Thoracic aorta (tissue), 2 donors: ENCODE results near the gene GABBR2. TPM values are rescaled to one million over a fixed set of nuclear protein-coding genes. Genes with fewer than 3 reads are reported as not detected.

Experiments
- ATAC-seq: fragments of 150-250 bp; one replicate; pipeline ENCODE4 v1.8.0; 2017; ENCODE audit warnings: low read depth; ENCODE audit not compliant: insufficient number of reproducible peaks, low FRiP score
- DNase-seq: peaks from one replicate; pipeline ENCODE4 v3.0.0-alpha.2; 2020; ENCODE audit warnings: low spot score
- H3K27ac ChIP-seq, 2 donors: fragments of 200-600 bp; sonication (generic); 1 replicate in 1 of 2; 2 replicates in 1 of 2; pipeline ENCODE4 v1.5.1; 2016; ENCODE audit warnings: mild to moderate bottlenecking in 2 of 2, moderate library complexity in 2 of 2
- H3K27me3 ChIP-seq: fragments of 200-600 bp; sonication (generic); replicated peaks from 2 replicates; pipeline ENCODE4 v1.6.0; 2016; ENCODE audit warnings: mild to moderate bottlenecking; ENCODE audit not compliant: insufficient read depth
- H3K36me3 ChIP-seq: fragments of 200-600 bp; sonication (generic); one replicate; pipeline ENCODE4 v1.5.1; 2016
- H3K4me1 ChIP-seq, 2 donors: fragments of 200-600 bp; sonication (generic); 1 replicate in 1 of 2; 2 replicates in 1 of 2; pipeline versions ENCODE4 v1.5.1 to v1.6.0; 2016; ENCODE audit warnings: low read depth in 2 of 2, mild to moderate bottlenecking in 1 of 2; ENCODE audit not compliant: control insufficient read depth in 1 of 2
- H3K4me3 ChIP-seq: fragments of 200-600 bp; sonication (generic); 2 replicates; pipeline ENCODE4 v1.5.1; 2016; ENCODE audit warnings: mild to moderate bottlenecking
- H3K9me3 ChIP-seq: fragments of 200-600 bp; sonication (generic); 2 replicates; pipeline ENCODE4 v1.5.1; 2016
- total RNA-seq, 2 donors: library from RNA; depleted of rRNA; stranded (reverse); fragments of >200 nt; gene quantifications; one replicate each; pipeline versions ENCODE4 v1.1.0 to v1.2.3, GENCODE V29; 2016
- TF ChIP-seq, protein P1 (sequence below): fragments of 200-600 bp; sonication (generic); IDR thresholded peaks from one replicate; pipeline ENCODE4 v1.5.1; 2019; ENCODE audit warnings: antibody characterized with exemption

Gene GABBR2
- total RNA-seq, 2 donors from 2014 or later: not detected

DNA sequence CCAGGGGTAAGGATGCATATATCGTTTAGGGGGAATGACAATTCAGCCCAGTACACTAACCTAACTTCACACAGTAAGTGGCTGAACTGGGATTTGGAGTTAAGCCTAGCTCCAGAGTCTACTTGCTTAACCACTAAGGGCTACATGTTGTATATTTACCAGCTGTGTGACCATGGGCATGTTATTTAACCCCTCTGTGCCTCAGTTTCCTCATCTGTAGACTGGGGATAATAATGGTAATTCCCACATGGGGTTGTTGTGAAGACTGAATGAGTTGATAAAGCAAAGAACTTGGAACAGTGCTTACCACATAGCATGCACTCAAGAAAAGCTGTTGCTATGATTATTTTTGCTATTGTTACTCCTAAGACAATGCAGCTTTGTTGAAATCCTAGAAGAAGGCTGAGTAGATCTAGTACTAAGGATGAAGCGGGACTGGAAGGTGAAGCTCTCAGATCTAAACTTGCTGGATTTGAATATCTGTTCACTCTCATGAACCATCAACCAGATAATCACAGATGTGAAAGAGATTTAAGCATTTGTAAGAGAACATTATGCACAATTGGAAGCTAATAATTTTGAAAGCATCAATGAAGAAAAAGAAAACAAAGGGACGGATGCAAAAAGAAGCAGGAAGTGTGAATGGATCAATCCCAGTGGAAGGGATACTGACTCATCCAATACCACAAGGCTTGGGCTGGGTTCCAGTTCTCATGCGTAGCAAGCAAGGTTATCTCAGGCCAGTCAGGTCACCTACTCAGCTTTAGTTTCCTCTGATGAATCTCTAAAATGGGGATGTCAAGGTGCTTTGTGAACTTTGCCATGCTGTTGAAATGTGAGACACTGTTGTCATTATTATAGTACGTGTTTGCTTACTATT is 374.8 kb downstream of the GABBR2 start:
- Histone ChIP-seq H3K27me3 (no peaks in the 10 kb centered on the region), H3K4me1 (no peaks in the 10 kb centered on the region), H3K27ac (no peak overlapping the region), H3K36me3 (no peaks in the 10 kb centered on the region), H3K9me3 (no peaks in the 10 kb centered on the region), H3K4me3 (no peak overlapping the region)
- TF ChIP-seq, protein P1, sequence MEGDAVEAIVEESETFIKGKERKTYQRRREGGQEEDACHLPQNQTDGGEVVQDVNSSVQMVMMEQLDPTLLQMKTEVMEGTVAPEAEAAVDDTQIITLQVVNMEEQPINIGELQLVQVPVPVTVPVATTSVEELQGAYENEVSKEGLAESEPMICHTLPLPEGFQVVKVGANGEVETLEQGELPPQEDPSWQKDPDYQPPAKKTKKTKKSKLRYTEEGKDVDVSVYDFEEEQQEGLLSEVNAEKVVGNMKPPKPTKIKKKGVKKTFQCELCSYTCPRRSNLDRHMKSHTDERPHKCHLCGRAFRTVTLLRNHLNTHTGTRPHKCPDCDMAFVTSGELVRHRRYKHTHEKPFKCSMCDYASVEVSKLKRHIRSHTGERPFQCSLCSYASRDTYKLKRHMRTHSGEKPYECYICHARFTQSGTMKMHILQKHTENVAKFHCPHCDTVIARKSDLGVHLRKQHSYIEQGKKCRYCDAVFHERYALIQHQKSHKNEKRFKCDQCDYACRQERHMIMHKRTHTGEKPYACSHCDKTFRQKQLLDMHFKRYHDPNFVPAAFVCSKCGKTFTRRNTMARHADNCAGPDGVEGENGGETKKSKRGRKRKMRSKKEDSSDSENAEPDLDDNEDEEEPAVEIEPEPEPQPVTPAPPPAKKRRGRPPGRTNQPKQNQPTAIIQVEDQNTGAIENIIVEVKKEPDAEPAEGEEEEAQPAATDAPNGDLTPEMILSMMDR: no peak
- DNase-seq (no peak), ATAC-seq (no peak)

DNA sequence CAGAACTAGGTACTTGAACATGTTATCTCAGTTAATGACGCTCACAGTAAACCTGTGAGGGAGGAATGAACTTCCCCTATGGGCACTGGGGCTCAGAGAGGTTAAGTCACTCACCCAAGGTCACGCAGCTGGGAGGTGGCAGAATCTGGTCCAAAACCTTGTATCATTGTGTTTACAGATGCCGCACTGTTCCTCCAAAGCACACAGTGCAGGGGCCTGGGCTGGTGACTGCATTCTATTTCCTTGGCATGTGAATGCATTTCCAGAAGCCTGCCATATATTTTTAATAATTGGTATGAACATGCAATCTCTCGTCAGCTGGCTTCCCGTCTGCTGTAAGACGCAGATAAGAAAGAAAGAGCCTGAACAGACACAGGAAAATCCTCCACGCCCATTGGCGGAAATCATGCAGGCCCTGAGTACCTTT is 376.3 kb downstream of the GABBR2 start:
- DNase-seq: no peak
- TF ChIP-seq, protein P1: no peak

DNA sequence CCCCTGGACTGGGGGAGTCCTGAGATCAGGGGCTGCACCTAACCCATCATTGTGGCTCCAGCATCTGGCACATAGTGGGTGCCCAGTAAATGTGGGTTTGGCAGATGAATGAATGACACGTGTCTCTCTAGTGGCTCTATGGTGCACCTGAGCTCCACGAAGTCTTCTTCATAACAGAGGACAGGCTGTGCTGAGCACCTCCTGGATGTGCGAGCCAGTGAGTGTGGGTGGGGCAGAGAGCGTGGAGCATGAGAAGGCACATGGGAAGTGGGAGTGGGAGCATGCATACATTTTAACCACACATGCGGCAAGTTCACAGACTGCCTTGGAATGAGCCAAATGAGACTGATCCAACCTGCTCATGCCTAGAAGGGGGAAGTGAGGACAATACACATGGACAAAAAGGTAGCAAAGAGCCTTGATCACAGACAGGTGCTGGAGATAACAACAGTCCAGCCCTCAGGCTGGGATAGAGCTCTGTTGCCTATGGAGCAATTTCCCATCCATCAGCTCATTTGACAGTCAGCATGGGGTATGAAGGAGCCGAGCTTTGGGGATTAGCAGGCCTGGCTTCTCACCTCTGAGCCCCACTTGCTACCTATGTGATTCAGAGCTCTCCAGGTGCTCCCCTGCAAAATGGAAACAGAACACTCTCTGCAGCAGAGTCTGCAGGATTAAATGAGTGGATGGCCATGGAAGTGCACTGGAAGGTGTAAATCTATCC is 377.0 kb downstream of the GABBR2 start:
- TF ChIP-seq, protein P1: no peak
- Histone ChIP-seq H3K4me1 (no peaks in the 10 kb centered on the region), H3K27ac (no peak overlapping the region), H3K27me3 (no peaks in the 10 kb centered on the region), H3K36me3 (no peaks in the 10 kb centered on the region), H3K9me3 (no peaks in the 10 kb centered on the region), H3K4me3 (no peak overlapping the region)
- no peak for DNase-seq
- ATAC-seq: no peak

More for the DNA sequence above, 376.3 kb downstream of the GABBR2 start:
- Histone ChIP-seq H3K27ac (no peak overlapping the region), H3K27me3 (no peaks in the 10 kb centered on the region), H3K4me3 (no peak overlapping the region), H3K4me1 (no peaks in the 10 kb centered on the region), H3K9me3 (no peaks in the 10 kb centered on the region), H3K36me3 (no peaks in the 10 kb centered on the region)
- ATAC-seq: no peak

DNA sequence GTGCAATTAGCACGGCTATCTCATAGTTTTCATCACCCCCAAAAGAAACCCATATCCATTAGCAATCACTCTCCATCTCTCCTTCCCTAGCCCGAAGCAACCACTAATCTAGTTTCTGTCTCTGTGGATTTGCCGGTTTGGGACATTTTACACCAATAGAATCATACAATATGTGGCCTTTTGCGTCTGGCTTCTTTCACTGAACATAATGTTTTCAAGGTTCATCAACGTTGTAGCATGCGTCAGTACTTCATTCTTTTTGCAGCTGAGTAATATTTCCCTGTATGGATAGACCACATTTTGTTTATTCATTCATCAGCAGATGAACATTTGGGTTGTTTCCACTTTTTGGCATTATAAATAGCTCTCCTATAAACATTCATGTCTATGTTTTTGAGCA is 377.9 kb downstream of the GABBR2 start:
- H3K4me1 ChIP-seq: no peaks in the 10 kb centered on the region
- H3K27ac ChIP-seq: no peak overlapping the region
- H3K9me3 ChIP-seq: no peaks in the 10 kb centered on the region
- TF ChIP-seq, protein P1: no peak
- H3K36me3 ChIP-seq: no peaks in the 10 kb centered on the region
- ATAC-seq (no peak), DNase-seq (no peak)
- H3K4me3 ChIP-seq: no peak overlapping the region
- no peaks in the 10 kb centered on the region for H3K27me3 ChIP-seq

DNA sequence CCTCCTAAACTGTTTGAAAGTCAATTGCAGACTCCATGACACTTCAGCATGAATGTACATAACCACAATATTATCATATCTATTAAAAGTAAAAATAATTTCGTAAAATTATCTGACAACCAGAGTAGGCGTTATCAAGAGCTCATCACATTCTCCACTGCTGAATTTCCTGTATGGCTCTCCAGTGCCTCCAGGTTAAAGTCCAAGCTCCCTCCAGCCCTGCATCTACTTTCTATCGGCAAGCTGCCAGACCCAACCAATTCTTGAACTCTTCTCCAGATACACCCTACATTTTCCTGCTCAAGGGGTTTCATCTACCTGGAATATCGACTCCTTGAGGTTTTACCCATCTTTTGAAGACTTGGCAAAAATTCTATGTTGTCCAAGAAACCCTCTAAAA is 378.8 kb downstream of the GABBR2 start:
- H3K36me3 ChIP-seq: no peaks in the 10 kb centered on the region
- no peaks in the 10 kb centered on the region for H3K9me3 ChIP-seq
- H3K4me1 ChIP-seq: no peaks in the 10 kb centered on the region
- H3K27ac ChIP-seq: no peak overlapping the region
- DNase-seq (no peak), ATAC-seq (no peak)
- no peak overlapping the region for H3K4me3 ChIP-seq
- no peaks in the 10 kb centered on the region for H3K27me3 ChIP-seq
- TF ChIP-seq, protein P1: no peak
